Cardiac fibroblast (primary cell): ENCODE measurements around the gene SCD5.

Experiments
- DNase-seq, 2 donors: peaks; one replicate each; pipeline versions ENCODE4 v3.0.0 to v3.0.0-alpha.2; 2010; ENCODE audit warnings: low read depth in 2 of 2
- H3K4me3 ChIP-seq, 2 donors: replicated peaks in 1 of 2; 1 replicate in 1 of 2; 2 replicates in 1 of 2; pipeline ENCODE4 v1.5.1; 2011; ENCODE audit warnings: low read depth in 2 of 2, low read length in 2 of 2, mild to moderate bottlenecking in 2 of 2, moderate library complexity in 1 of 2
- CTCF ChIP-seq: IDR thresholded peaks from one replicate; pipeline ENCODE4 v1.5.1; 2011; ENCODE audit warnings: low read depth, mild to moderate bottlenecking, low read length, inconsistent platforms

Gene SCD5

GRCh38 chr4:82583897-82584587 is 214.6 kb downstream of the SCD5 start:
- H3K4me3 ChIP-seq = no peak overlapping the region
- DNase-seq = no peak
- no peak for TF ChIP-seq CTCF

- no peak for DNase-seq
- TF ChIP-seq CTCF = no peak
- H3K4me3 ChIP-seq = no peak overlapping the region
These were observed 218.7 kb downstream of the SCD5 start for GRCh38 chr4:82579932-82580331.
